B cell (primary cell): ENCODE data around the gene DUSP5.

ENCODE experiments used
- CTCF ChIP-seq: fragments of 200-600 bp; IDR thresholded peaks from one replicate; pipeline ENCODE4 v1.8.0; 2022; ENCODE audit warnings: antibody characterized with exemption, mild to moderate bottlenecking
- EZH2 ChIP-seq: IDR thresholded peaks from 2 replicates; pipeline ENCODE4 v1.6.1; 2012; ENCODE audit warnings: borderline replicate concordance, low read depth, mild to moderate bottlenecking, moderate library complexity, low read length; ENCODE audit not compliant: insufficient read depth, poor library complexity, severe bottlenecking

- TF ChIP-seq CTCF (no peak), EZH2 (no peak)
These were observed 36.6 kb upstream of the DUSP5 start for GRCh38 chr10:110461088-110461487.
